Measurements from ENCODE around the gene ELP4.

ELP4 gene

DNA sequence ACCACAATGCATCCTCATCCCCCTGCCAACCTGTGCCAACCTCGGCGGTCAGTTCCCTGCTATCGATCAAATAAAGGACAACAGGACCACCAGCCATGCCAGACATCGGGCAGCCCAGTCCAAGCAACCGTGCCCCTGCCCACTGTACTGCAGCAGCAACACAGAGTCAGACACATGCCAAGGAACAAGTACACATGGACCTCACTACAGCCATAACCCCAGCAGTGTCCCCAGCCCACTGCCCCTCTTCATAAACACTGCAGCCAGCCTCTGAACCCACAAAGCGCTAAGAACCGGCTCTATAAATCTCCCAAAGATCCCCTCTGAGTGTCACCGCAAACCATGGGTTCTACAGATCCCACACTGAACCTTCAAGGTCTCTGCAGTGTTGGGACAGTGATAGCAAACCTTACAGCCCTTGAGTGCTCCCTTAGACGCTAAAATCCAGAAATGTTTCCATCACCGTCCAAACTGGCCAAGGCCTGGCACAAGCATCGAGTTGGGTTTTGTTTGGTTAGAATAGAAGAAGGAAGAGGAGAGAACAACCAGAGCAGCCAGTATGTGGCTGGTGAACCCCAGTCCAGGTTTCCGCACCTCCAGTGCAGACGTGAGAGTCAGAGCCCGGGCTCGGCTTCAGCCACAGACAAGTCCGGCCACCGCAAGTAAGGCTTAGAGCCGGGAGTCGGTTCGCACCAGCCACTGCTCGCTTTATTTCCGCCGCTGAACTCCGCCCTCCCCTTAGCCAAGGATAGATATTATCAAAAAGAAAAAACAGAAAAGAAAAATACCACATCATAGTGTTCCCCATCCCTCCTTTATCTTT is 293.6 kb downstream of the ELP4 start:
- no peak for DNase-seq

DNA sequence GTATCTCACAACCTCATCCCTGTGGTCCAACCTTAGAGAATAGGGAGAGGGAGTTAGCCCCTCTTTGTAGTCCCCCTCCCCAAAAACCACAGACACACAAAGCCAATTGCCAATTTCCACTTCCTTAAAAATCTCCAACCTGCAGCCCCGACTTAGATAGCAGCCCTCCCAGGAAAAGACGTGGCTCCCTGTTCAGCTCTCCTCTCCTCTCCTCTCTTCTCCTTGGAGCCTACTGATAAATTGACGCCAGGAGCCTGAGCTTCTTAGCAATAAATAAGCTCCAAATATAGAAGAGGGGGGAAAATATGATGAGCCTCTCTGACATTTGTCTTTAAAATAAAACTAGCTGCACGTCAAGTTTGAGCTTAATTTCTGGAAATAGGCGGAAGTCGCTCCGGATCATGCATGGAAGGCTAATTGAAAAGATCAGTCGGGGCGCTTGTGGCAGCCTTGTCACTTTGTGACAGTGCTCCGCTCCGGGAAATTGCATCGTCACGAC is 294.3 kb downstream of the ELP4 start:
- DNase-seq, result no peak

DNA sequence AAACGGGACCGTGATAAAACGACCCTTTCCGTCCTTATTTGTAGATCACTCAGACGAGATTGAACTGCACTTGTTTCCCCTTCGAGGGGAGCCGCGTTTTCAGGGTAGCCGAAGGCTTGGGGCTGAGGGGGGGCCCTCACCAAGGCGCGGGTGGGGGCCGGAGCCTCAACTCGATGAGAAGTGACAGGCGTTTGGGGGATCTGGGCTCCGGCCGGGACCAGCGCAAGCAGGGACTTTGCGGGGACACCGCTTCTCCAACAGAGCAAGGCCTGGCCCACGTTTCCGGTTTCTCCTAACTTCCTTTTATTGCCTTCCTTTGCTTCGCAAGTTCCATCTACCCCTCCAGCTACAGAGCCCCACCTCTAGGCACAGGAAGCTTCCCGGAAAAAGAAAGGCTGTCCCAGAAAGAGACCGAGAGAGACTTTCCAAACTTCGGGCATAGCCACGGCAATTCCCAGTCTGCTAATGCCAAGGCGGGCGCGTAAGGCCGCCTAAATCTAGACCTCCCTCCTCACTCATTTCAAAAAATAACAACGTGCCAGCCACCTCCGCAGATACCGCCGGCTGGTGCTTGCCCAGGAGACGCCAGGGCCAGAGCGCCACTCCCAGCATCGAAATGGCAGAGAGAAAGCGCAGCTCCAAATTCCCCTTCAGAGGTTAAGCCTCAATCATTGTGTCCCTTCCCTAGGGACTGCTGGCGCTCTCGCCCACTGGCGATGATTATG is 294.9 kb downstream of the ELP4 start:
- DNase-seq, result no peak

DNA sequence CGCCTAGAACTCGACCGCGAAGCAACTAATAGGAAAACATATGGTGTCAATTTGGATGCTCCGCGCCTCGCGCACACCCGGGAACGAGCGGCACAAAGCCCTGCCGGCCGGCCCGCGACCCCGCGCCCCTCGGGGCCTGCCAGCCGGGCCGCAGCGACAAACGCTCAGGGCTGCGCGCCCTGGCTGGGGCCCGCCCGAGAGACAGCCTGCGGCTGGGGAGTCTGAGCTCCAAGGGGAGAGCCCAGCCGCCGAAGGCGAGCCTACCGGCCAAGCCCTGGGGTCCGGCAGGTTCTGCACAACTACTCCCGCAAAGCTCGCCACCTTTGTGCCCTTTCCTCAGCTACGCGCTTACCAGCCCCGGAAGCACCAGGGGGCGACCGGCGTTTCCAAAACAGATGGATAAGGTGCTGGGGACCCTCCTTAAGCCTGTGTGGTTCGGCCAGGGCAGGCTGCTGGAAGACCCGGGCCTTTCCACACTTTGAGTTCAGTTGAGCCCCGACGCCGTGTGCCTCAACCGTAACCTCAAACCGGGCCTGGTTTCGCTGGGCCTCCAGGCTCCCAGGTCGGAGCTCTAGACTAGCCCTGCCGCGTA is 295.6 kb downstream of the ELP4 start:
- no peak for DNase-seq

DNA sequence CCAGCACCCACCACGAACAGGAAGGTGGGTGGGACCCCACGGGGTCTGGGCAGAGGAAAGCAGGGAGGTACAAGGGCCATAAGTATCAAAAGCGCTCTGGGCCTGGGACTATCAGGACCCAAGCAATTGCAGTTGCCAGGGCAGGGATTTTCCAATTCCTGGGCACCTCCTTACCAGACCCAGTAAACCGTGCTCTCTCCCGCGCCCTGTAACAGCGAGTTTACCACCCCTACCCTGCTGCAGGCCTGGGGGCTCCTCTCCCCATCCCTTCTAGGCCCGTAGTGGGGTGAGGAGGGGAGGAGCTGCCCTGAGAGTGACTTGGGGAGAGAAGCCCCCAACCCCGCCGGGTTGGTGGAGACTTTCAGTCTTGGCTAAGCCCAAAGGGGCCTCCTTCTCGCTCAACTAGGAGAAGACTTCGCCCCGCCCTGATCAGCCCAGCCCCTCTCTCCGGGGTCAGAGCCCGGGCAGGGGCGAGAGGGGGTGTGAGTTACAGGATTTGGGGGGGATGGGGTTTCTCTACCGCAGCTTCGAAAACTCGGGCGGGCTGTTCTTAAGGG is 296.1 kb downstream of the ELP4 start:
- no peak for DNase-seq

DNA sequence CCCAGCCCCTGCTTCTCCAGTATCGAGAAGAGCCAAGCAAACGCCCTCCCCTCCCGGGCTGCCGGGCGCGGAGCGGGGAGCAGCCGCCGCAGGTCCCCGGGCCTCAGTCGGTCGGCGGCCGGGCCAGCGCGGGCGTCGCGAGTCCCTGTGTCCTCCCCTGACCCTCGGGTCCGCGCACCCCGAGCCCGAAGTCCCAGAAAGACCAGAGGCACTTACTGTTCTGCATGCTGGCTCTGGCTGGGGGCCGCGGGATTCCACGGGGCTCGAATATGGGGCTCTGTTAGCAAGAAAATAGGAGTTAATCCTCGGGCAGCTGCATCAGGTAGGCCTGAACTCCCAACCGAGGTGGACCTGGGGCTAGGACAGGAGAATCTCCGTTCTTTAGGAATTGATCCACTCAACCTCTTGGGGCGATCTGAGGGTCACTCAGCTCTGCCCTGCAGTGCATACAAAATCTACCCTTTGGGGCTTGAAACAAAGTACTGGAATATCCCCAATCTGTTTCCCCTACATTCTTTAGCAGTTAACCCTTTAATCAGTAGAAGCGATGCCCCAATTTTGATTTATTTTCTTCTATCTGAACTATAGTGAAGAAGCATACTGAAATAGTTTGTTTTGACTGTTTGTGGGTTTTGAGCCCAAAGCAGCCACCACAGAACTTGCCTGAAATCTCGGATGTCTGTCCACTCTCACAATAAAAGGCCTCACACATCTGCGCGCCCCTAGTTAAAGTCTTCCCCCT is 296.8 kb downstream of the ELP4 start:
- no peak for DNase-seq

DNA sequence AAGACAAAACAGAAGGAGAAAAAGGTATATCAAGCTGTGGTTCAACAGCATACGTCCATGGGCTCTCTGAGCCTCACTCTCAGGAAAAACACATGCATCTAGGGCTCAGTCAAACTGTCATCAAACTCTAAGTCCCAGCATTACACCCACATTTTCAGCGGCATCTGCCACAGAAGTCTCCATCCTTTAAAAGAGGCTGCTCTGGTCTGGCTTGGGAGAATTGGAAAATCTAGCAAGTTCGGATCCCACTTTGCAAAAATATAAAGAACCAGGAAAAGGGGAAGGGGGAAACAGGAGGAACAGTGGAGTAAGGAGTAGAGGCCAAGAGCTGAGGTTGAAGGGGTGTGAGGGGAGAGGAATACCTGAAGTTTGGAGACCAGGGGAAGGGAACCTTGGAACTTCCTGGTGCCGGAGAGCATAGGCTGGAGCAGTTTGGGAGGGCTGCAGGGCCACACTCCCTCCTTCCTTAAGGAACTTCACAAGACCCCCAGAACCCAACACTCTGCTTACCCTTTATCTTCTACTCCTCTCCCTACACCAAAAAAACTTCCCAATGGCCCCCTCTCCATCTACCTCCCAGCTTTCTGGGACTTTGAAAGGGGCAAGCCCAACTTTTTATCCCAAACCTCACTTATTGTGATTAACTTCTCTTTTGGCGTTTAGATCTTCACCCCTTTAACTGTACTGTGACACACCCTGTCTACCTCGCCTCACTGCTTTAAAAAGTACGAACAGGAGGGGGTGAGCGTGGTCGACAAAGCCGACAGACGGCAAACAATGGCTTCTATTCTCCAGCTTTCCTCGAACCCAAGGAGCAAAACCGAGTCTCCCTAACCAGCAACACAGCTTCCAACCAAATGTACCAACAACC is 297.6 kb downstream of the ELP4 start:
- DNase-seq, result no peak

DNA sequence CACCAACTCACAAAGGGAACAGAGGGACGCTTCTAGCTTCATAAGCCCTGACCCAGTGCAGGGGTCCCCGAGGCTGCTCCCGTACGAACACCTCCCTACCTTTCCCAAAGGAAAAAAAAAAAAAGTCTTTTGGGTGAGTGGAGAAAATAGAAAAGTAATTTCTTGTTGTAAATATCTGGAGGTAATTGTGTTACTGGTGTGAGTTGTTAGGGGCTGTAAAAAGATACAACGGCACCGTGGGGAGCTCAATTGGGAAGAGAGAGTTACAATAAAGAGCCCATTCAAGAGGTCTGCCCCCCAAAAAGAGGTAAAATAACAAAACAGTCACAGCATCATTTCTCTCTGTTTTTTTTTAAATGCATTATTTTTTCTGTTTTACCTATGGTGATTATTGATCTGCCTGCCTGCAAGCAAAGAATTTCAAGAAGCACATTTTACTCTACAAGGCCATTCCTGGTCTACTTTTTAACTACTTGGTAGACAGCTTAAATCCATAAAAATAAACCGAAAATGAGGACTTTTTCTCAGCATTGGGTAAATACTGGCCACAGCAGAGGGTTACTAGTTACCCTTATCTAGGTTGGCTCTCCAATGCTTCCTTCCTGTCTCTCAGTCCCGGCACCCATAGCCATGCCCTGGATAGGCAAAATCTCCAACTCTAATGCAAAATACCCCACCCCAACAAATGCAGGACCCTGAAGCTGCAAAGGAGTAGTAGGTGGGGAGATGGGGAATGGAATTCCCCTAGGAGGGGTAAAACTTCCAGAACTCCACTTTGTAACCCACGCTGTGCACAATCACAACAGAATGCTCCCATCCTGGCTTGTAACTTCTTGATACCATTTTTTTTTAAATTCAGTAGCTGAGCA is 298.5 kb downstream of the ELP4 start:
- no peak for DNase-seq

DNA sequence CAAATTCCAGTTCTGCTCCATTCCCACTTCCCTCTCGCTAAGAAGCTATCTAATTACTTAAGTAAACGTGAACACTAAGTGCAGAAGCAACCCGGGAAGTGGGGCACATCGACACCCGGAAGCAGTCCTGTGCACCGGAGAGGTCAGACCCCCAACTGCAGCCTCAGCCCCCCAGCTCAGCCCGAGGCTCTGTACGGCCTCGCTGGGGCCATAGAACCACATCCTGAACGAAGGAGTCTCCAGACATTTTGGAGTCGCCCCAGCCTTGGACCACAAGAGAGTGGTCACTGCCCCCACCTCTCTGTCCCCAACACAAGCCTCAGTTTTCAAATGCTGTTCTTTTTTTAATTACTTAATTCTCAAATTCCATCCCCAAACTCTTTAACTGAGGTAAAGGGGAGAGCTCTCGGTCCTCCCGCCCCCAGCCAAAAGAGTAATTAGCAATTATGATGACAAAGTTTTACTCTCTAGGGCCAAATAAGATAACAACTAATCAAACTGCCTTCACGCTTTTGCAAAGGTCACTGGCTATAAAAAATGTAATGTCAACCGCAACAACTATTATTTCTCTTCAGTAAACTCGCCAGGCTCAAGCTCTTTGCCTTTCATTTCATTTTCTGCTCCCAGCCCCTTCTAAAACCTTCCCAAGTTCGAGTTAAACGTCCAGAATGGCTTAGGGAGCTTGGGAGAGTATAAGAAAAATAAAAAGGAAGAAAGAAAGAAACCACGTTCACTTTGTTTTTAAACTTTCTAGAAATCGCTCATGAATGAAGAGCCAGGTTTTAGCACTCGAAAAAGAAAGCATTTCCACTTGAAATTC is 299.4 kb downstream of the ELP4 start:
- no peak for DNase-seq

DNA sequence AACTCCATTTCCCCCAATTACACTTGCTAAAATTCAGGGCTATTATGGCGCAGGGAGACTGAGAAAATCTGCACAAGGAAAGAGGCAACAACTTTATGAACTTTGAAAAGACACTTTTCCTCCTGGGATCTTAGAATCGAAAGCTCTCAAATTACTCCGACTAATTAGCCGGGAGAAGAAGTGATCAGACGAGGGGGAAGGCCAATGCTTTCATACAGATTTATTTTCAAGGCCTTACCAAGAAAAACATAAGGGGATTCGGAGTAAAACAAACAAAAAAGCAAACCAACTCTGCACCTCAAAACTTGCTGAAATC is 299.9 kb downstream of the ELP4 start:
- DNase-seq, result no peak

DNA sequence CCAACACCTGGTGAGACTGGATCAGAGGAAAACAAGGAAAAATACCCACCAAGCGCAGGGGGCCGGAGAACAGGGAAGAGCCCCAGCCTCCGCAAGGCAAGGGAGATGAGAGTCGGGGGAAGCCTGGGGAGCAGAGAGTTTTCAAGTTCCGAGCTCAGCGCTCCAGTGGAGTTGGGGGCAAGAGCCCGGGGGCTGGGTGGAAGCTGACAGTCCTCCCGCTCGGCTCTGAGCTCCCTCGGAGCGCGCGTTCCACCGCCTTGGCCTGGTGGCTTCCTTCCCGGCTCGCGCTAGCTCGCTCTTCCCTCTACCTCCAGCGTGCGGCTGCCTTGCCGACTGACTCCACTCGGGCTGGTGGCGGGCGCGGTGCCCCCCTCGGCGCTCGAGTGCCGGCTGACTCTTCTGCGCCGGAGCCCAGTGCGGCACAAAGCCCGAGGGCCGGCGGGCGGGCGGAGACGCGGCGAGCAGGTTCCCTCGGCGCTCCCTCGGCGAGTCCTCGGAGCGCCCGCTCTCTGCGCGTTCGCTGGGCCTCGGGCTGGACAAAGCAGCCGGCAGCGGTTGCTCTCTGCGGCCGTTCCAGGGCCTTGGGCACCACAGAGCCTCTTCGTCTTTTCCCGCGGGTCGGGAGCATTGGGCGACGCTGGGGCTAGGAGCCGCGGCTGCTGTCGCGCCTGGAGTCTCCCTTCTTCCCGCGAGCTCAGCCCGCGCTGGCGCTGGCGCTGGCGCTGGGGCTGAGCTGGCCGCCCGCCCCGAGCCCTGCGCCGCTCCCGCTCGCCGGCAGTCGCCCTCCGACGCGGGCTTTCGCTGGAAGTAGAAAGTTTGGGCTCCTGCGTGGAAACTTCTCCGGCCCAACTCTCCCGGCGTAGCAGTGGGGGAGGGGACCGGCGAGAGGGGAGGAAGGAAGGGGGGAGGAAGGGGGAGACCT is 300.6 kb downstream of the ELP4 start:
- no peak for DNase-seq

DNA sequence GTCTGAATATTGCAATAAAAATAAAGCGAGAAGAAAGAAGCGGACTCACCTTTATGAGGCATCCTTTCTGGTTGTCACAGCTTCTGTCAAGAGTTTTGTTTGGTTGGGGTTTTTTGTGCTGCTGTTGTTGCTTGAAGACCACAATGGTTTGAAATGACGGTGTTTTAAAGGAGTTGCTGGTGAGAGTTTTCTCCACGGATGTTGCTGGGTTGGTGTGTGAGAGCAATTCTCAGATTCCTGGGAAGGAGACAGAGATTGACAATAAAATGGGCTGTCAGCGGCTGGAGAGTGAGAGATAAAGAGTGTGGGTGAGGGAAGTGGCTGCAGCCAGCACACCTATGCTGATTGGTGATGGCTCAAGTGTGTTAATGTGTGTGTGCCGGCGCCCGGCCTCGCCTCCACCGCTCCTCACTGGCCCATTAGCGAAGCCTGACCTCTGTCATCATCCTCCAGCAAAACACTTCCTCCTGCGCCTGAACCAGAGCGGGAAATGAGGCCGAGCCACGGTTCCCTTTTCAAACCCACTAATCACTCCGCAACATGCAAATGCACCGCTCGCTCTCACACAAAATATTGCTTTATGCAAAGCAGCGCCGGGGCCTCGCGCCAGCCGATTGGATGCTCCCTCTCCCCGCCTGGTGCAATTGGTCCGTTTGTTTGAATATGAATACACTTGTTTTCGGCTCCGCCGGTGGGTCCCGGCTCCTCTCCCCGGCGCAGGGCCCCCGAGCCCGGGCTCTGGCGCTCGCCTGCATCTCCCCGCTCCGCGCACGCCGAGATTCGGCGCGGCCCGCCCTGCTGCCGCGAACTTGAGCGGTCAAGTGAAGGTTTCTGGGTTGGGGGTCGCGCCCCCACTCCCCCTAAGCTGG is 301.4 kb downstream of the ELP4 start, which contains the start of gene PAX6:
PAX6 (minus strand) TSS at position 544 of the 869 bp plus-strand sequence. CDS start 4,911 bp downstream, outside the sequence.
- peak; percentile 25 for DNase-seq

DNA sequence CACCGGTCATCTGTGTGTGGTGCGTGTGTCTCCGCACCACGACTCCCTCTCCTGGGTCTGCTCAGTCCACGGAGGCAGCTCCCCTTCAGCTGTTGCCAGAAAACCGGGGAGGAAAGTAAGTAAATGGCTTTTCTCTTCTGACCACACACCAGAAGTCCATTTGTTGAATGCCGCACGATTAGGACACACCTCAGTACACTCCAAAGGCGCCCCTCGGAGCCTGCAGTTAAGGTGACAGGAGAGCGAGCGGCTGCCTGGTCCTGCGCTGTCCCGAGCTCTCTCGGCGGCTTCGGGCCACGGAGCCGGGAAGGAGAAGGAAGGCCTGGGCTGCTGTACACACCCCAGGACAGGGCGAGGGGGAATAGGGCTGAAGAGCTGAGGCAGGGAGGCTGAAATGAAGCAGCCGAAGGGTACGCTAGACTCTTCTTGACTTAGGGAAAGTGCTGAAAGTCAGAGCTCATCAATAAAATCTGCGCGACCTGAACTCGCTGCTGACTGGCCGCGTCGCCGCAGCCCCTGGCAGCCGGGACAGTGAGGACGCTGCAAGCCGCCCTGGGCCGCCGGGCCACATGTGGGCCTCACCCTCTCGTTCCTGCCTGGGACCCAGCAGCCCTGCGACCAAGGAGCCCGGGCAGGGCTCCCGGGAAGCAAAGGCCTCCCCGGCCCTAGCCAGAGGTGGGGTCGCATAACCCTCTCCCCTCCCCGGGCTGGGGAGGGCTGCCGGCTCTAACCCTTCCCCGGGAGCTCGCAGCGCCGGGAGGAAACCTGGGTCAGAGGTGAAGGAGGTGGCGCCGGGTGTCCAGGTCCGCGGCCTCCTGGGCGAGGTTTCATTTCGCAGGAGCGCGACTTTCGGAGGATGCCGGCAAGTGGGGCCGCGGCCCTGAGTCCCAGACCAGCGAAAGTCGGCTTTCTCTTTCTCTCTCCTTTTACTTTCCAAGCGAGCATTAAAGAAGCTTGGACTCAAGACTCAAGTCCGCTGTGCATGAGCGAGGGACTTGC is 303.1 kb downstream of the ELP4 start:
- DNase-seq, result no peak

DNA sequence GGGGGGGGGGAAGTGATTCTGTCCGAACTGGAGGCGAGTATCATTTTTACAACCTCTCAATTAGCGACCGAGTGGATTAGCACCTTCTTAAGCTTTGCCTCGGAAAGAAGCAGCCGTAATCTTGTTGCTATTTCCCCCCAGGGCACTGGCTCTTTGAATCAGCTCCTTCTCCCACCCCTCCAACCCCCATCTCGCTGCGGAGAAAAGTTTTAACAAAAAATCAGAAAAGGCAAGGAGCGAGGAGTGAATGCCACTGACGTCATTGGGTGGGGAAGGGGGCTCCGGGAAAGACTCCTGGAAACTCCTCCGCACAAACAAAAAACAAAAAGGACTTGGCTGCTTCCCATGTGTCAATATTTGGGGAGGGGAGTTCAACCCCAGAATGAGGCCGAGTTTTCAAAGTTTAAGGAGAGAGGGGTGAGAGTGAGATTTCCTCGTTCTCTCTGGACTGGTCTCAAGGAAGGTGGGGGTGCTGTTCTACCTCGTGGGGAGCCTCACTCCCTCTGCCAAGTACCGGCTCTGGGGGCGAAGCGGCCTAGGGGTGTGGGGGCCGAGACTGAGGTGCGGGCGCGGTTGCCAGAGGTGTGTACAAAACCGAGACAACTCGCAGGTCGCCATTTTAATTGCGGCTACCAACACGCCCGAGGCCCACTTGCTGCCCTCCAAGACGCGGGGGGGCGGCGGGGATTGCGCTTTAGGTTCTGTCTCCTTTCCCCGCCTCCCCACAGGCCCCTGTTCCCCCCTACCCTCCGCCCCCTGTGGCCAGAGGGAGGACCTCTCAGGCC is 304.0 kb downstream of the ELP4 start:
- no peak for DNase-seq

DNA sequence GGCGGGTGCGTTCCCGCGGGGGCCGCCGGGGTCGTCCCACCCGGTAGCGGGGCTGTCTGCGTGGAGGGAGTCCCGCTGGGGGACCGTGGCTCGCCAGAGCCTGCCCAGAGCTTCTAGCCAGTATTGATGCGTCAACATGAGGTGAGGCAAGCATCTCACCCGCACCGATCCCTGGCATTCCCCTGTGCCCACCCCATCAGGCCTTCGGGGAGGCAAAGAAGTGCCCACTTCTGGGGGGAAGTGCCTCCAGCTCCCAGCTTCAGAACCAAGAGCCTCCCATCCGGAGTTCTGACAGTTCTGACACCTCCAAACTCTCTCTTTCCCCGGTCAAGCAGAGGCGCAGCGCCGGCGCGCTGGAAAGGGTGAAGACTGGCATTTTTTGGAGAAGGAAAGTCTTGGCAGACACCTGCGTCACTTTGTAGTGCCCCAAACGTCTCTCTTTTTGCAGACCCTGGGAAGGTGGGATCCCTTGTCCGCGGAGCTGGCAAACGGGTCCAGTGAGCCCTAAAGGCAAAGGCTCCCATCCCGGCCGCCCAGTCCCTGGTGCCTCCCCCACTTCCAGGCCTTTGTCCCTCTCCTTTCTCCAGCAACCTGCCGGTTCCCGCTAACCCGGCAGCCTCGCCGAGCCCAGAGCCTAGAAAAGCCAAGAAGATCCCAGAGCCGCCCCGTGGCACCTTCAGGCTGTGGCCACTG is 304.8 kb downstream of the ELP4 start:
- no peak for DNase-seq
